Embryonic facial prominence (tissue), 1 donor: ENCODE data around the gene GSTA2.
"Not testable (repeated sequence)": the region's sequence is repeated elsewhere in the genome, so short reads cannot be mapped to it uniquely, and the experiment has no call there.

ENCODE experiments used
- DNase-seq: peaks from one replicate; pipeline ENCODE4 v3.0.0-alpha.2; 2016; ENCODE audit errors: extremely low spot score

GSTA2 gene

GRCh38 chr6:52760105-52760765 is 3.0 kb downstream of the GSTA2 start:
- no peak for DNase-seq

GRCh38 chr6:52759085-52759484 is 4.2 kb downstream of the GSTA2 start:
- DNase-seq = no peak

DNA sequence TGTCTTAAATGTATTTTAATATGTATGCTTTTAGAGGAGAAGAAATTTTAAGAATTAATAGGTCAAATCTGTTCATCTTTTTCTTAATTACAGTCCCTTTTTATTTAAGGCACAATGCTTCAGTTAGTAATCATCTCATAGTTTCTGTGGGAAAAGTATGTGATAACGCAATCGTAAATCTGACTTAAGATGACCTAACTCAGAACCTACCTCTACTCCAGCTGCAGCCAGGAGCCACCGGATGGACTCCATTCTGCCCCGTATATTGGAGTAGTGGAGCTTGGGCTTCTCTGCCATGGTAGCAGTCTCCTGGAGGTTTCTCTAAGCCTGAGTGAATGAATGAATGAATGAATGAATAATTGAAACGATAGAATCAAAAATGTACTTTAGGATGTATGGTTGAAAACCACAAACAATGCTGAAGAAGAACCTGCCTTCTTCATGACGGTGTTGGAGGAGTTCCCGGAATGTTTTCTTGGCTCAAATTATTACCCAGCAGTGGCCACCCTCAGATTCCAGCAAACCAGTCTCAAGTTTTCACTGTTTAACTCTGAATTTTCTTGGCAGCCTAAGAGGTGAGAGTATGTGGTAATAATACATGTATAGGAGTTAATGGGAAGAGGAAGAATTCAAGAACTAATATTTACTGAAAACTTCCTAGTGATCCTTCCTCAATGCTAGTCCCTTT is 5.5 kb downstream of the GSTA2 start:
- not testable (repeated sequence) for DNase-seq

- DNase-seq = no peak
These were observed 8.8 kb downstream of the GSTA2 start for GRCh38 chr6:52754443-52754842.

DNA sequence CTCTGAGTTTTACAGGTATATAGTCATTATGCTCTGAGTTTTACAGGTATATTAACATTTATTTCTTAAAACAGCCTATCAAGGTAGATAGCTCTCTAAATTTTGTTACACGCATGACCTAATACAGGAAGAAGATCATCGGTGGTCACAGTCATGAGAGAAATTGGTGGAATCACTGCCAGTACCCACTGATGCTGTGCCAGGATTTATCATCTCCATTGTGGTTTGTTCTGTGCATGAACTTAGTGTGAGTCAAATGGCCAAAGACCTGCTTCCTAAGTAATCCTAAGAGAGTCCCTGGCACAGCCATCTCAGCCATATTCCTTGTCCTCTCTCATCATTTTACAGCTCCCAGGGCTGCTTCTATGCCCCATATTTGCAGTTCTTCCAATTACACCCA is 10.1 kb downstream of the GSTA2 start:
- not testable (repeated sequence) for DNase-seq

GRCh38 chr6:52752310-52752709 is 11.0 kb downstream of the GSTA2 start:
- no peak for DNase-seq

GRCh38 chr6:52749556-52750152 is 13.6 kb downstream of the GSTA2 start:
- DNase-seq = no peak

DNA sequence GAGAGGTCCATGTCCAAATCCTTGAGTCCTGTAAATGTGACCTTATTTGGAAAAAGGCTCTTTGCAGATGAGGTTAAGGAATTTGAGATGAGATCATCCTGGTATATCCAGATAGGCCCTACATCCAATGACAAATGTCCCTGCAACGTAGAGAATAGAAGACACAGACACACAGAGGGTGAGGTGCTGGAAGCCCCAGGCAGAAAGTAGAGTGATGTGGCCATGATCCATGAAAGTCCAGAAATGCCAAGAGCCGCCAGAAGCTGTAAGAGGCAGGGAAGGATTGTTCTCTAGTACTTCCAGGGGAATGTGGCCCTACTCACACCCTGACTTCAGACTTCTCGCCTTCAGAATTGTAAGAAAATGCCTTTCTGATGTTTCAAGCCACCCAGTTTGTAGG is 16.0 kb downstream of the GSTA2 start:
- DNase-seq = not testable (repeated sequence)

GRCh38 chr6:52746213-52746612 is 17.1 kb downstream of the GSTA2 start:
- DNase-seq = no peak

- DNase-seq = no peak
These were observed 17.5 kb downstream of the GSTA2 start for GRCh38 chr6:52745764-52746201.

DNA sequence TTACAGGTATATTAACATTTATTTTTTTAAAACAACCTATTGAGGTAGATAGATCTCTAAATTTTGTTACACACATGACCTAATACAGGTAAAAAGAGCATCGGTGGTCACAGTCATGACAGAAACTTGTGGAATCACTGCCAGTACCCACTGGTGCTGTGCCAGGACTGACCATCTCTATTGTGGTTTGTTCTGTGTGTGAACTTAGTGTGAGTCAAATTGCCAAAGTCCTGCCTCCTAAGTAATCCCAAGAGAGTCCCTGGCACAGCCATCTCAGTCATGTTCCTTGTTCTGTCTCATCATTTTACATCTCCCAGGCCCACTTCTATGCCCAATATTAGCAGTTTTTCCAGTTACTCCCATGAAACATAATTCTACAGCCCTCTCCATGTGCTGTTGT is 21.4 kb downstream of the GSTA2 start:
- no peak for DNase-seq

- DNase-seq = no peak
These were observed 23.6 kb downstream of the GSTA2 start for GRCh38 chr6:52739627-52740026.

GRCh38 chr6:52739134-52739533 is 24.1 kb downstream of the GSTA2 start:
- DNase-seq = no peak

DNA sequence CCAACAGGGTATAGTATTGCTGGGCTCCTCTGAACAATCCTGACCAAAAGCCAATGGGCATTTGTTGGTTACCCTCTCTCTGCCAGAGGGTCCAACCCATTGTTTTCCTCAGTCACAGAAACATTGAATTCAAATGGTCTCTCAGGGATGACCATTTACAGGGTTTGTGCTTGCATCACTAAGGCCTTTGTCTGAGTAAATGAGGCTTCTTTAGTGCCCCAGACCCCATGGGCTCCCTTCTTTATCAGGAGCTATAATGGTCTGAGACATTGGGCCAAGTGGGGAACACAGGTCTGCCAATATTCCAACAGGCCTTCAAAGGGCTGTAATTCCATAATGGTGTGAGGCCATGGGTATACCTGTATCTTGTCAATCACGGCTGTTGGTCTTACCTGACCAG is 27.1 kb downstream of the GSTA2 start:
- no peak for DNase-seq

GRCh38 chr6:52735071-52735470 is 28.2 kb downstream of the GSTA2 start:
- no peak for DNase-seq

DNA sequence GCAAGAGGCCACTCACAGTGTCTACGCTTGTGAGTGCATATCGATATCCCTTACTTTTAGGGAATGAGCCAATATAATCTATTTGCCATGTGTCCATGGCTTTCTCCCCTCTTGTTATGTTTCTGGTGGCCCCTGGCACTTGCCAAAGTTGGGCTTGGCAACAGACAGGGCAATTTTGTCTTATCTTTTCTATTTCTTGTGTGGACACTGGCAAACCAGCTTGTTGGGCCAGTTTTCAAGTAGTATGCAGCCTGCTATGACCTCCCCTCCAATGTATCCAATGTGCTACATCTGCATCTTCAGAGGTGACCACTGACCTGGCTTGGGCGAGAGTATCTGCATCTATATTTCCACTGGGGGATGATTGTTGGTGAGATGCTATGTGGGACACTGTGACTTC is 29.2 kb downstream of the GSTA2 start:
- no peak for DNase-seq

- DNase-seq = no peak
These were observed 30.1 kb downstream of the GSTA2 start for GRCh38 chr6:52733172-52733571.

DNA sequence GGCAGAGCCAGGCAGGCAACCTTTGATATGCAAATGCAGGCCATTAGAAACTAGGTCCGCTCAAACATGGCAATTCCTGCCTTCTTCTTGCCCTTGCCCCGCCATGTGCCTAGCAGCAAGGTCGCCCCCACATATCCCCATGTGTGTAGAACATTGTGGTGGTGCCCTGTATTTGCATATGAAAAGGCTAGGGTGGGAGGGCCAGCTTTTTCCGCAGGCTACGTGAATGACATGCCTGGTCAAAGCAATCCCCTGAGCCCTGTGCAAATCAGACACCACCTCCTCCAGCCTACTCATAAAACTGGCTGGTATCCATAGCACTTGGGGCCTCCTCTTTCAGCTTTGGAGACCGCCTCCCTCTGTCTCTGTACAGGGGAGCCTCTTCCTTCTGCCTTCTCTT is 31.6 kb downstream of the GSTA2 start:
- no peak for DNase-seq

DNA sequence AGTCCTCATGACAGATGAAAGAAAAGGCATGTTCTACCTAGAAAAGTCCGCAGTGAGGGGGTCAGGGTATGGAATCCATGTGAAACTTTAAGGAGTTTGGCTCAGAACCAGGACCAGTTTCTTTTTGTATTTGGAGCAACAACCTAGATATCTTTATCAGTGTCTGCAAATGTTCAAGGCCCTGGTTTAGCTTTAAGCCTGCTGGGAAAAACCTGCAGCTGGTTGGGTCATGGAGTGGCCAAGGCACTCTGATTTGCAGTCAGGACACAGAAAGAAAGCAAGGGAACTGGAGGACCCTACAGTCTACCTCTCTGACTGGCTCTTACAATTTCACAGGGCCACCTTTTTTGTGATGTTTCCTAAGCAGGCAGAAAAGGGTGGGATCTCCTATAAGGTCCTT is 33.7 kb downstream of the GSTA2 start:
- no peak for DNase-seq

- no peak for DNase-seq
These were observed 34.9 kb downstream of the GSTA2 start for GRCh38 chr6:52728394-52728793.

- no peak for DNase-seq
These were observed 35.4 kb downstream of the GSTA2 start for GRCh38 chr6:52727908-52728307.

GRCh38 chr6:52726741-52727535 is 36.3 kb downstream of the GSTA2 start:
- no peak for DNase-seq
